ENCODE data around the gene HAPLN1. TPM values are rescaled to one million over a fixed set of nuclear protein-coding genes. Genes with fewer than 3 reads are reported as not detected.
A peak's percentile ranks its signal among the peaks of the same experiment; 100 is the strongest.

HAPLN1 gene
- polyA plus RNA-seq (2011; rRNA removed): not detected in 2 replicates
- polyA minus RNA-seq (2011; rRNA and poly(A)+ RNA removed): not detected in 2 replicates

GRCh38 chr5:83720836-83721537, at the start of gene HAPLN1:
Gene HAPLN1 (minus strand): TSS chr5:83720855. CDS start chr5:83673523, 47,332 bp downstream.
- CTCF ChIA-PET: interaction anchor here (0.6 to 2.3 kb wide), 12 partner anchors 9 to 1328 kb away, joined by 3 to 11 read pairs (median 4); no protein-coding TSS in a partner anchor
- Histone ChIP-seq H3K9me3 (ENCODE audit: control insufficient read depth, insufficient read depth, low read length) (no peaks in the 10 kb centered on the region), H3K27me3 (ENCODE audit: control insufficient read depth, insufficient read depth, low read length) (no peaks in the 10 kb centered on the region), H3K27ac (ENCODE audit: low read depth, low read length) (no peak within 1 kb of the TSS), H3K4me3 (ENCODE audit: low read depth, low read length) (peak within 1 kb of the TSS; percentile 74)
- DNase-seq (ENCODE audit: low read depth, low spot score): no peak
- TF ChIP-seq, protein P1, sequence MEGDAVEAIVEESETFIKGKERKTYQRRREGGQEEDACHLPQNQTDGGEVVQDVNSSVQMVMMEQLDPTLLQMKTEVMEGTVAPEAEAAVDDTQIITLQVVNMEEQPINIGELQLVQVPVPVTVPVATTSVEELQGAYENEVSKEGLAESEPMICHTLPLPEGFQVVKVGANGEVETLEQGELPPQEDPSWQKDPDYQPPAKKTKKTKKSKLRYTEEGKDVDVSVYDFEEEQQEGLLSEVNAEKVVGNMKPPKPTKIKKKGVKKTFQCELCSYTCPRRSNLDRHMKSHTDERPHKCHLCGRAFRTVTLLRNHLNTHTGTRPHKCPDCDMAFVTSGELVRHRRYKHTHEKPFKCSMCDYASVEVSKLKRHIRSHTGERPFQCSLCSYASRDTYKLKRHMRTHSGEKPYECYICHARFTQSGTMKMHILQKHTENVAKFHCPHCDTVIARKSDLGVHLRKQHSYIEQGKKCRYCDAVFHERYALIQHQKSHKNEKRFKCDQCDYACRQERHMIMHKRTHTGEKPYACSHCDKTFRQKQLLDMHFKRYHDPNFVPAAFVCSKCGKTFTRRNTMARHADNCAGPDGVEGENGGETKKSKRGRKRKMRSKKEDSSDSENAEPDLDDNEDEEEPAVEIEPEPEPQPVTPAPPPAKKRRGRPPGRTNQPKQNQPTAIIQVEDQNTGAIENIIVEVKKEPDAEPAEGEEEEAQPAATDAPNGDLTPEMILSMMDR (IDR thresholded peaks at IDR 0.05; ENCODE audit: low read depth, low read length): no peak
- POLR2A ChIA-PET: interaction anchor here (0.7 kb wide), 1 partner anchor 704 kb away, joined by 3 read pairs; no protein-coding TSS in a partner anchor

DNA sequence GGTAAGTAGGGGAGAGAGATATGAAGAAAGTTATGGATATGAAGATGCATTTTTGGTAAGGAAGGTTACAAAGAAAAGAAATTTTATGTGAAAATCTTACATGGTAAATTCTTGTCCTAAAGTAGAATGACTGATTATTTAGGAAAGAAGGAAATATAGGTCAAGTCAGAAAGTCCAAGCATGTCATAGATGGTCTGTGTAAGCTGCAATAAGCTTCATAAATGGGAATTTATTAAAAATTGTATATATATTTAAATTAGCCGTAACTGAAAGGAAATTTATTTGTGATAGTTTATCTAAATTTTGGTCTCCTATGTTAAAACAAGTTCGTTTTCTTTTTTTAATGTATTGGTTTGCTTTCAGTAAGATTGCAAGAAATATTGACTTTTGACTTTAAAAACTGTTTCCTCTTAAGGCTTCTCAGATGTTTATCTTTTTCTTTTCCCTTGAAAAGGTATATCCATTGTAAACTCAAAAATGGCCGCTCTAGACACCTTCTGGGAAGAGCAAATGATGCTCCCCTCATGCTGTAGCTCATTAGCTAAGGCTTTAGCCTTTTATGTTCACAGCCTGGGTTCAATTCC, 46.8 kb upstream of the HAPLN1 start:
- TF ChIP-seq, protein P1 (IDR thresholded peaks at IDR 0.05; ENCODE audit: low read depth, low read length): no peak
- Histone ChIP-seq H3K4me3 (ENCODE audit: low read depth, low read length) (no peak overlapping the region), H3K27me3 (ENCODE audit: control insufficient read depth, insufficient read depth, low read length) (no peaks in the 10 kb centered on the region), H3K9me3 (ENCODE audit: control insufficient read depth, insufficient read depth, low read length) (no peaks in the 10 kb centered on the region), H3K27ac (ENCODE audit: low read depth, low read length) (no peak overlapping the region)
- POLR2A ChIA-PET: no interaction called here
- CTCF ChIA-PET: no interaction called here
- DNase-seq (ENCODE audit: low read depth, low spot score): no peak

GRCh38 chr5:83764101-83764500, 43.4 kb upstream of the HAPLN1 start:
- POLR2A ChIA-PET: no interaction called here
- H3K27me3 ChIP-seq (ENCODE audit: control insufficient read depth, insufficient read depth, low read length): no peaks in the 10 kb centered on the region
- DNase-seq (ENCODE audit: low read depth, low spot score): no peak

DNA sequence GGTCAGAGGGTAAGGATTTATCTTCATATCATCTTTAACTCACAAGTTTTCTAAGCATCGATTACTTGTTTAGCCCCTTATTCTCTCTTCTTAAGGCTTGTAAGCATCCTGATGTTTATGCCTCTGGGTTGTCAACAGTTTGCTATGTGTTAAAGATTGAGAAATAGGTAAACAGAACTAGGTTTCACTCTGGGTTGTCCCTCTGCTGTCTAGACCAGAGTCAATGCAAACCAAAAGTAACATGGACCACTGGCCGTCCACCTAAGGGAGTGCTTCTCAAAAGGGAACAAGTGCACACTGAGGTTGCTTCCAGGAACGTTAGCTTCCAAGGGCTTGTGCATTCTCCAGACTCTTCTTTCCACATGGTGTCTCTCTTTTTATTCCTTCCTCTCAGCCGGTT, 39.9 kb upstream of the HAPLN1 start:
- TF ChIP-seq, protein P1 (IDR thresholded peaks at IDR 0.05; ENCODE audit: low read depth, low read length): no peak
- DNase-seq (ENCODE audit: low read depth, low spot score): no peak
- CTCF ChIA-PET: no interaction called here
- POLR2A ChIA-PET: no interaction called here
- no peaks in the 10 kb centered on the region for H3K9me3 ChIP-seq (ENCODE audit: control insufficient read depth, insufficient read depth, low read length)
- H3K4me3 ChIP-seq (ENCODE audit: low read depth, low read length): no peak overlapping the region
- H3K27ac ChIP-seq (ENCODE audit: low read depth, low read length): no peak overlapping the region
- H3K27me3 ChIP-seq (ENCODE audit: control insufficient read depth, insufficient read depth, low read length): no peaks in the 10 kb centered on the region

More at GRCh38 chr5:83764101-83764500, 43.4 kb upstream of the HAPLN1 start:
- H3K27ac ChIP-seq (ENCODE audit: low read depth, low read length): no peak overlapping the region
- H3K9me3 ChIP-seq (ENCODE audit: control insufficient read depth, insufficient read depth, low read length): no peaks in the 10 kb centered on the region
- CTCF ChIA-PET: no interaction called here
- TF ChIP-seq, protein P1 (IDR thresholded peaks at IDR 0.05; ENCODE audit: low read depth, low read length): no peak
- no peak overlapping the region for H3K4me3 ChIP-seq (ENCODE audit: low read depth, low read length)

GRCh38 chr5:83752700-83753099, 32.0 kb upstream of the HAPLN1 start:
- H3K27ac ChIP-seq (ENCODE audit: low read depth, low read length): no peak overlapping the region
- ChIA-PET POLR2A (no interaction called here), CTCF (no interaction called here)
- no peak overlapping the region for H3K4me3 ChIP-seq (ENCODE audit: low read depth, low read length)
- H3K27me3 ChIP-seq (ENCODE audit: control insufficient read depth, insufficient read depth, low read length): no peaks in the 10 kb centered on the region
- no peaks in the 10 kb centered on the region for H3K9me3 ChIP-seq (ENCODE audit: control insufficient read depth, insufficient read depth, low read length)
- TF ChIP-seq, protein P1 (IDR thresholded peaks at IDR 0.05; ENCODE audit: low read depth, low read length): no peak
- no peak for DNase-seq (ENCODE audit: low read depth, low spot score)
